SH-SY5Y (cell line): ENCODE data around the gene RAD51B.

Experiments
- GATA2 ChIP-seq: IDR thresholded peaks from 2 replicates; pipeline ENCODE4 v1.6.1; 2011; ENCODE audit warnings: mild to moderate bottlenecking, low read depth, low read length
- GATA3 ChIP-seq: IDR thresholded peaks from 2 replicates; pipeline ENCODE4 v1.6.1; 2011; ENCODE audit warnings: low read depth, mild to moderate bottlenecking, low read length, moderate library complexity

GRCh38 chr14:68167383-68168087, 348.0 kb downstream of the RAD51B start:
- no peak for TF ChIP-seq GATA2
- TF ChIP-seq GATA3 = no peak
